ENCODE results near the gene TAS1R2. TPM values are rescaled to one million over a fixed set of nuclear protein-coding genes. Genes with fewer than 3 reads are reported as not detected.
"Not testable (repeated sequence)": the region's sequence is repeated elsewhere in the genome, so short reads cannot be mapped to it uniquely, and the experiment has no call there.

The TAS1R2 gene
- total and polyA plus RNA-seq, 2 of the 13 experiments (the other 11 are each of a cell fraction or from before 2014, with no cell fraction given), result not detected

DNA sequence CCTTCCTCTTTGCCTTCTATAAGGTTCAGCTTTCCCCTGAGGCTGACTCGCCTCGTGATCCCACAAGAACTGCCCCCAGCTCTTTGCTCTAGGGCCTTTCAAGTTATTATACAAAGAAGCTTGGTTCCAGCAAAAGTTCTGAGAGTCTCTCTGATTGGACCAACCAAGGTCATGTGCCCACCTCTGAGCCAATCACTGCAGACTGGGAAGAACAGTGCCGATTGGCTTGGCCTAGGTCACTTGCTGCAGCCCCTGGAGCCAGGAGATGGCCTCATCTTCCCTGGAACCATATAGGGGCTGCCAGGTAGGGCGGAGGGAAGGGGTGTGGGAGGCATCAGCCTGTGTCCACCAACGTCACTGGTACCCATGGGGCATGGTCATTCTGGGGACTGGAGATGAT, 22.8 kb downstream of the TAS1R2 start (continued):
- TF ChIP-seq, protein P1, sequence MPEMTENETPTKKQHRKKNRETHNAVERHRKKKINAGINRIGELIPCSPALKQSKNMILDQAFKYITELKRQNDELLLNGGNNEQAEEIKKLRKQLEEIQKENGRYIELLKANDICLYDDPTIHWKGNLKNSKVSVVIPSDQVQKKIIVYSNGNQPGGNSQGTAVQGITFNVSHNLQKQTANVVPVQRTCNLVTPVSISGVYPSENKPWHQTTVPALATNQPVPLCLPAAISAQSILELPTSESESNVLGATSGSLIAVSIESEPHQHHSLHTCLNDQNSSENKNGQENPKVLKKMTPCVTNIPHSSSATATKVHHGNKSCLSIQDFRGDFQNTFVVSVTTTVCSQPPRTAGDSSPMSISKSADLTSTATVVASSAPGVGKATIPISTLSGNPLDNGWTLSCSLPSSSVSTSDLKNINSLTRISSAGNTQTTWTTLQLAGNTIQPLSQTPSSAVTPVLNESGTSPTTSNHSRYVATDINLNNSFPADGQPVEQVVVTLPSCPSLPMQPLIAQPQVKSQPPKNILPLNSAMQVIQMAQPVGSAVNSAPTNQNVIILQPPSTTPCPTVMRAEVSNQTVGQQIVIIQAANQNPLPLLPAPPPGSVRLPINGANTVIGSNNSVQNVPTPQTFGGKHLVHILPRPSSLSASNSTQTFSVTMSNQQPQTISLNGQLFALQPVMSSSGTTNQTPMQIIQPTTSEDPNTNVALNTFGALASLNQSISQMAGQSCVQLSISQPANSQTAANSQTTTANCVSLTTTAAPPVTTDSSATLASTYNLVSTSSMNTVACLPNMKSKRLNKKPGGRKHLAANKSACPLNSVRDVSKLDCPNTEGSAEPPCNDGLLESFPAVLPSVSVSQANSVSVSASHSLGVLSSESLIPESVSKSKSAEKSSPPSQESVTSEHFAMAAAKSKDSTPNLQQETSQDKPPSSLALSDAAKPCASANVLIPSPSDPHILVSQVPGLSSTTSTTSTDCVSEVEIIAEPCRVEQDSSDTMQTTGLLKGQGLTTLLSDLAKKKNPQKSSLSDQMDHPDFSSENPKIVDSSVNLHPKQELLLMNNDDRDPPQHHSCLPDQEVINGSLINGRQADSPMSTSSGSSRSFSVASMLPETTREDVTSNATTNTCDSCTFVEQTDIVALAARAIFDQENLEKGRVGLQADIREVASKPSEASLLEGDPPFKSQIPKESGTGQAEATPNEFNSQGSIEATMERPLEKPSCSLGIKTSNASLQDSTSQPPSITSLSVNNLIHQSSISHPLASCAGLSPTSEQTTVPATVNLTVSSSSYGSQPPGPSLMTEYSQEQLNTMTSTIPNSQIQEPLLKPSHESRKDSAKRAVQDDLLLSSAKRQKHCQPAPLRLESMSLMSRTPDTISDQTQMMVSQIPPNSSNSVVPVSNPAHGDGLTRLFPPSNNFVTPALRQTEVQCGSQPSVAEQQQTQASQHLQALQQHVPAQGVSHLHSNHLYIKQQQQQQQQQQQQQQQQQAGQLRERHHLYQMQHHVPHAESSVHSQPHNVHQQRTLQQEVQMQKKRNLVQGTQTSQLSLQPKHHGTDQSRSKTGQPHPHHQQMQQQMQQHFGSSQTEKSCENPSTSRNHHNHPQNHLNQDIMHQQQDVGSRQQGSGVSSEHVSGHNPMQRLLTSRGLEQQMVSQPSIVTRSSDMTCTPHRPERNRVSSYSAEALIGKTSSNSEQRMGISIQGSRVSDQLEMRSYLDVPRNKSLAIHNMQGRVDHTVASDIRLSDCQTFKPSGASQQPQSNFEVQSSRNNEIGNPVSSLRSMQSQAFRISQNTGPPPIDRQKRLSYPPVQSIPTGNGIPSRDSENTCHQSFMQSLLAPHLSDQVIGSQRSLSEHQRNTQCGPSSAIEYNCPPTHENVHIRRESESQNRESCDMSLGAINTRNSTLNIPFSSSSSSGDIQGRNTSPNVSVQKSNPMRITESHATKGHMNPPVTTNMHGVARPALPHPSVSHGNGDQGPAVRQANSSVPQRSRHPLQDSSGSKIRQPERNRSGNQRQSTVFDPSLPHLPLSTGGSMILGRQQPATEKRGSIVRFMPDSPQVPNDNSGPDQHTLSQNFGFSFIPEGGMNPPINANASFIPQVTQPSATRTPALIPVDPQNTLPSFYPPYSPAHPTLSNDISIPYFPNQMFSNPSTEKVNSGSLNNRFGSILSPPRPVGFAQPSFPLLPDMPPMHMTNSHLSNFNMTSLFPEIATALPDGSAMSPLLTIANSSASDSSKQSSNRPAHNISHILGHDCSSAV (CRISPR knock-in tag; IDR thresholded peaks at IDR 0.05; ENCODE audit: borderline replicate concordance), result no peak
- TF ChIP-seq GTF2F1 (IDR thresholded peaks at IDR 0.05; ENCODE audit: low read length) (no peak), BHLHE40 (IDR thresholded peaks at IDR 0.05; ENCODE audit: low read length) (no peak)

DNA sequence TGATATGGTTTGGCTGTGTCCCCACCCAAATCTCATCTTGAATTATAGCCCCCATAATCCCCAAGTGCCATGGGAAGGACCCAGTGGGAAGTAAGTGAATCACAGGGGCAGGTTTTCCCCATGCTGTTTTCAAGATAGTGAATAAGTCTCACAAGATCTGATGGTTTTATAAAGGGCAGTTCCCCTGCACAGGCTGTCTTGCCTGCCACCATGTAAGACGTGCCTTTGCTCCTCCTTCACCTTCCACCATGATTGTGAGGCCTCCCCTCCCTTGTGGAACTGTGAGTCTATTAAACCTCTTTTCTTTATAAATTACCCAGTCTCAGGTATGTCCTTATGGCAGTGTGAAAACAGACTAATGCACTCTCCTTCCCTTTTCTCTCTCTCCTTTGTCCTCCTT, 27.1 kb downstream of the TAS1R2 start:
- H3K4me3 ChIP-seq (replicated peaks in 1 of 3; ENCODE audit: insufficient read depth in 1 of 3, low read depth in 2 of 3, low read length in 3 of 3); DNase-seq (ENCODE audit: low spot score); POLR2A ChIA-PET; intact Hi-C loops (cut with micrococcal nuclease; ENCODE audit: unreplicated experiment); H3K4me2 ChIP-seq (ENCODE audit: low read depth, low read length); BruUV-seq (replicated peaks); H3K79me2 ChIP-seq (ENCODE audit: insufficient read depth, low read length); H3K9ac ChIP-seq (ENCODE audit: insufficient read depth, low read depth, low read length); H2AFZ ChIP-seq (ENCODE audit: low read length); H3K27ac ChIP-seq (ENCODE audit: extremely low read length, insufficient read depth, low read length); ATAC-seq; H3K4me1 ChIP-seq (ENCODE audit: insufficient read depth, low read length); FAIRE-seq; in situ Hi-C loops (cut with HindIII; ENCODE audit: extremely low pct_ligation_motif_present, low pct_unique_long_range_greater_than_20kb); CTCF ChIA-PET (ENCODE audit: low intra/inter-chr PET ratio, low total read pairs); H3K36me3 ChIP-seq (replicated peaks in 1 of 2; ENCODE audit: control insufficient read depth in 1 of 2, insufficient read depth in 2 of 2, low read length in 2 of 2); H3K9me3 ChIP-seq (ENCODE audit: low read length); H4K20me1 ChIP-seq (ENCODE audit: insufficient read depth, low read length): not testable (repeated sequence)
- WGBS (ENCODE audit: low lambda C conversion rate), result 0% methylated on average over 1 of the region's 1 CpG
- H3K27me3 ChIP-seq (ENCODE audit: control insufficient read depth in 1 of 2, insufficient read depth in 2 of 2, low read length in 2 of 2), result peaks cover 0 to 43% of the 10 kb centered on the region in 2 experiments; a peak in 3 of 5 replicates

Measured in HepG2 (cell line).